8988T (cell line): ENCODE measurements around the gene PDE1C.
"Not testable (repeated sequence)": the region's sequence is repeated elsewhere in the genome, so short reads cannot be mapped to it uniquely, and the experiment has no call there.

Source experiments
- DNase-seq: peaks from one replicate; pipeline ENCODE4 v3.0.0; 2011

Gene PDE1C

GRCh38 chr7:32042900-32043299 is 27.3 kb downstream of the PDE1C start:
- DNase-seq: no peak

GRCh38 chr7:32039000-32039756 is 31.0 kb downstream of the PDE1C start:
- no peak for DNase-seq

- DNase-seq: no peak
These were observed 32.5 kb downstream of the PDE1C start for GRCh38 chr7:32037650-32038198.

- DNase-seq: no peak
These were observed 33.6 kb downstream of the PDE1C start for GRCh38 chr7:32036557-32036956.

- DNase-seq: no peak
These were observed 36.2 kb downstream of the PDE1C start for GRCh38 chr7:32034052-32034451.

GRCh38 chr7:32033006-32033405 is 37.2 kb downstream of the PDE1C start:
- no peak for DNase-seq

- no peak for DNase-seq
These were observed 38.0 kb downstream of the PDE1C start for GRCh38 chr7:32032211-32032610.

GRCh38 chr7:32030904-32031692 is 39.1 kb downstream of the PDE1C start:
- DNase-seq: no peak

GRCh38 chr7:32026083-32026425 is 44.2 kb downstream of the PDE1C start:
- no peak for DNase-seq

GRCh38 chr7:32025381-32026082 is 44.7 kb downstream of the PDE1C start:
- DNase-seq: no peak

- DNase-seq: no peak
These were observed 46.8 kb downstream of the PDE1C start for GRCh38 chr7:32023376-32023775.

GRCh38 chr7:32022966-32023365 is 47.2 kb downstream of the PDE1C start:
- no peak for DNase-seq

GRCh38 chr7:32020551-32021159 is 49.6 kb downstream of the PDE1C start:
- no peak for DNase-seq

GRCh38 chr7:32018845-32019578 is 51.2 kb downstream of the PDE1C start:
- no peak for DNase-seq

- DNase-seq: no peak
These were observed 55.1 kb downstream of the PDE1C start for GRCh38 chr7:32015133-32015532.

GRCh38 chr7:32013471-32013870 is 56.7 kb downstream of the PDE1C start:
- DNase-seq: not testable (repeated sequence)

- DNase-seq: no peak
These were observed 64.6 kb downstream of the PDE1C start for GRCh38 chr7:32005577-32005976.

GRCh38 chr7:32001948-32002347 is 68.3 kb downstream of the PDE1C start:
- no peak for DNase-seq

- no peak for DNase-seq
These were observed 72.8 kb downstream of the PDE1C start for GRCh38 chr7:31997423-31997822.

- DNase-seq: no peak
These were observed 75.1 kb downstream of the PDE1C start for GRCh38 chr7:31995134-31995533.

- no peak for DNase-seq
These were observed 78.4 kb downstream of the PDE1C start for GRCh38 chr7:31991846-31992245.

GRCh38 chr7:31991406-31991805 is 78.8 kb downstream of the PDE1C start:
- DNase-seq: no peak
